ENCODE measurements around the gene ISM1.

GRCh38 chr20:13207016-13207415 is 14.1 kb upstream of the ISM1 start:
- TF ChIP-seq CTCF (IDR thresholded peaks at IDR 0.05): no peak
- no peak for TF ChIP-seq POLR2A (IDR thresholded peaks at IDR 0.05)
- no peak for TF ChIP-seq EP300 (IDR thresholded peaks at IDR 0.05; ENCODE audit: low read depth)
- TF ChIP-seq POLR2AphosphoS5 (IDR thresholded peaks at IDR 0.05): no peak

Measured in transverse colon (tissue), 4 donors.